ENCODE data around the gene ZFAND3. TPM values are rescaled to one million over a fixed set of nuclear protein-coding genes. Genes with fewer than 3 reads are reported as not detected.

Gene ZFAND3
- total and polyA plus RNA-seq, 8 donors, result 65.9 to 125 (median 118) TPM

DNA sequence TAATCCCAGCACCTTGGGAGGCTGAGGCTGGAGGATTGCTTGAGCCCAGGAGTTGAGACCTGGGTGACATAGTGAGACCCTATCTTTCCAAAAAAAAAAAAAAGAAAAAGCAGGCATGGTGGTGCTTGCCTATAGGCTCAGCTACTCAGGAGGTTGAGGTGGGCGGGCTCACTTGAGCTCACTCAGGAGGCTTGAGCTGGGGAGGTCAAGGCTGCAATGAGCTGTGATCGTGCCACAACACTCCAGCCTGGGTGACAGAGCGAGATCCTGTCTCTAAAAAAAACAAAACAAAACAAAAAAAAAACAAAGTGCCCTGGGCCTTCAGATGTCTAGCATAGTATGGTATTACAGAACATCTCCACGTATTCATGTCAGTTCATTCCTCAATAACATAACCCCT is 42.9 kb downstream of the ZFAND3 start:
- DNase-seq, result no peak
- intact Hi-C loops (cut with DNase I), result no loop called here

DNA sequence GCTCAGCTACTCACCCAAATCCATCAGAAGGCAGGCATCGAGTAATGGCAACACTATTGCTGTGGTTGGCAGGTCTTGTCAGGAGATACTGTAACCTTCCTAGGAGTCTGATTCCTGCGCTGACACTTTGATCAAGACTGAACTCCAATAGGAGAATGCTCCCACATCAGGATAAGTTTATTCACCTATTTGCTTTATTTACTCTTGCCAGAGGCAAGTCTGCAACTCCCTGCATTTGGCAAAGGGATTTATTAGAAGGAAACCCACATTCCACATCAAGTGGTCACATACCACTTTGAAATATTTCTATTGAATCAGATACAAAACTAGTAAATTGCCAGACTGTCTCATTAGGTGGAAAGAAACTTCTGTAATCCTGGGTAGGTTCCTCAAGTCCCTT is 43.5 kb downstream of the ZFAND3 start:
- Histone ChIP-seq H3K27me3 (no peaks in the 10 kb centered on the region), H3K4me3 (no peak overlapping the region), H3K36me3 (no peaks in the 10 kb centered on the region), H3K4me1 (peaks cover 8 to 68% of the 10 kb centered on the region in 2 donors), H3K27ac (no peak overlapping the region), H3K9me3 (no peaks in the 10 kb centered on the region)
- no peak for DNase-seq
- ATAC-seq, result no peak
- intact Hi-C loops (cut with DNase I), result no loop called here
- no peak for TF ChIP-seq CTCF (IDR thresholded peaks at IDR 0.05)

More for the DNA sequence above, 42.9 kb downstream of the ZFAND3 start:
- no peak overlapping the region for H3K27ac ChIP-seq
- H3K36me3 ChIP-seq, result no peaks in the 10 kb centered on the region
- no peaks in the 10 kb centered on the region for H3K27me3 ChIP-seq
- no peak for ATAC-seq
- H3K4me1 ChIP-seq, result peaks cover 7 to 64% of the 10 kb centered on the region in 2 donors
- no peak overlapping the region for H3K4me3 ChIP-seq
- H3K9me3 ChIP-seq, result no peaks in the 10 kb centered on the region
- TF ChIP-seq CTCF (IDR thresholded peaks at IDR 0.05), result no peak

DNA sequence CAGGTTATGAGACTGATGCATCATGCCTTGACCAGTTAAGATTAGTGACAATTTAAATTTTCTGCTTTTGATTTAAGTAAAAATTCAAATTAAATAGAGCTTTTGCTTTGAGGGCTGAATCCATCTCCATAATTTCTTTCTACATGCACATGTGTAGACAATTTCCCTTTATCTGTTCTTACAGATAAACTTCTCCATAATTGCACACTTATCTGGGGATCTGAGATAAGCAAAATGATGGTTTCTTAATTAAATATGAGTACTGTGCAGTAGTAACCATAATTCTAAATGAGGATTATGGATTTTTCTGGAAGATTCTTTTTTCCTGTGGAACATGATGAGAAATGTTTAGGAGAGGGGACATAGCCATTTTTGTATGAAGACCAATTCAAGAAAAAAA is 44.7 kb downstream of the ZFAND3 start:
- no peak overlapping the region for H3K27ac ChIP-seq
- H3K27me3 ChIP-seq, result no peaks in the 10 kb centered on the region
- DNase-seq (no peak), ATAC-seq (no peak)
- H3K4me3 ChIP-seq, result no peak overlapping the region
- H3K36me3 ChIP-seq, result no peaks in the 10 kb centered on the region
- no peak for TF ChIP-seq CTCF (IDR thresholded peaks at IDR 0.05)
- H3K4me1 ChIP-seq, result peaks cover 8 to 69% of the 10 kb centered on the region in 2 donors
- intact Hi-C loops (cut with DNase I), result no loop called here
- no peaks in the 10 kb centered on the region for H3K9me3 ChIP-seq

GRCh38 chr6:37865504-37865903 is 46.0 kb downstream of the ZFAND3 start:
- DNase-seq, result no peak
- intact Hi-C loops (cut with DNase I), result no loop called here
- TF ChIP-seq CTCF (IDR thresholded peaks at IDR 0.05), result no peak

GRCh38 chr6:37866590-37867507 is 47.3 kb downstream of the ZFAND3 start:
- Histone ChIP-seq H3K9me3 (no peaks in the 10 kb centered on the region), H3K27ac (peak overlapping the region in 1 of 2 donors; percentile 41), H3K27me3 (no peaks in the 10 kb centered on the region), H3K4me1 (peaks cover 8 to 55% of the 10 kb centered on the region in 2 donors), H3K36me3 (no peaks in the 10 kb centered on the region), H3K4me3 (no peak overlapping the region)
- TF ChIP-seq CTCF (IDR thresholded peaks at IDR 0.05), result no peak
- DNase-seq (no peak), ATAC-seq (no peak)
- intact Hi-C loops (cut with DNase I), result no loop called here

More at GRCh38 chr6:37865504-37865903, 46.0 kb downstream of the ZFAND3 start:
- Histone ChIP-seq H3K4me1 (peaks cover 8 to 67% of the 10 kb centered on the region in 2 donors), H3K4me3 (no peak overlapping the region), H3K9me3 (no peaks in the 10 kb centered on the region), H3K36me3 (no peaks in the 10 kb centered on the region), H3K27ac (no peak overlapping the region), H3K27me3 (no peaks in the 10 kb centered on the region)
- no peak for ATAC-seq
